Panc1 (cell line): Measurements from ENCODE around the gene DUSP1. TPM values are rescaled to one million over a fixed set of nuclear protein-coding genes. Genes with fewer than 3 reads are reported as not detected.

ENCODE experiments used
- ATAC-seq: fragments of 200-7000 bp; cut with Tn5 transposase; 2 replicates; pipeline ENCODE4 v1.9.1; 2020; ENCODE audit warnings: mild to moderate bottlenecking, moderate library complexity
- BruUV-seq: library from RNA; stranded (reverse); fragments of 400-500 nt; replicated peaks from 2 replicates; lab custom pipeline; 2021; lab: Mats Ljungman, UMichigan
- CTCF ChIA-PET: fragments of 300-600 bp; sonication (Branson Sonifier 250); formaldehyde crosslinking; loops from one replicate; lab custom pipeline; 2022; ENCODE audit warnings: antibody characterized with exemption; lab: Charles Lee
- POLR2A ChIA-PET: fragments of 300-600 bp; sonication (Branson Sonifier 250); formaldehyde crosslinking; loops from one replicate; lab custom pipeline; 2022; ENCODE audit warnings: antibody characterized with exemption; lab: Charles Lee
- DNase-seq: peaks from one replicate; pipeline ENCODE4 v3.0.0-alpha.2; 2010; ENCODE audit warnings: low read depth, low spot score
- H3K27ac ChIP-seq: 2 replicates; pipeline ENCODE4 v1.5.1; 2011; ENCODE audit warnings: mild to moderate bottlenecking, low read length, inconsistent platforms
- H3K27me3 ChIP-seq: fragments of 200-500 bp; sonication (Bioruptor generic); 2 replicates; pipeline ENCODE4 v1.6.0; 2014; ENCODE audit warnings: low read length, inconsistent platforms; ENCODE audit not compliant: control insufficient read depth, insufficient read depth
- H3K36me3 ChIP-seq: fragments of 200-500 bp; sonication (Bioruptor generic); 2 replicates; pipeline ENCODE4 v1.5.1; 2014; ENCODE audit warnings: inconsistent platforms, mild to moderate bottlenecking, low read length, moderate library complexity; ENCODE audit not compliant: control insufficient read depth, insufficient read depth
- H3K4me1 ChIP-seq: 2 replicates; pipeline ENCODE4 v1.5.1; 2011; ENCODE audit warnings: inconsistent platforms, mild to moderate bottlenecking, low read length, moderate library complexity; ENCODE audit not compliant: control insufficient read depth, insufficient read depth
- H3K4me3 ChIP-seq, 2 experiments: 2 replicates each; pipeline ENCODE4 v1.5.1; 2011 to 2012; ENCODE audit warnings: low read depth in 2 of 2, low read length in 2 of 2, mild to moderate bottlenecking in 2 of 2, inconsistent platforms in 1 of 2, moderate library complexity in 1 of 2
- H3K9me3 ChIP-seq: fragments of 200-500 bp; sonication (Bioruptor generic); 2 replicates; pipeline ENCODE4 v1.5.1; 2014; ENCODE audit warnings: low read depth, mild to moderate bottlenecking, inconsistent platforms, low read length, moderate library complexity; ENCODE audit not compliant: control insufficient read depth, insufficient read depth
- POLR2AphosphoS5 ChIP-seq: IDR thresholded peaks from 2 replicates; pipeline ENCODE4 v1.6.1; 2012; ENCODE audit warnings: mild to moderate bottlenecking, low read depth, low read length, moderate library complexity
- REST ChIP-seq, 2 experiments: IDR thresholded peaks; 2 replicates each; pipeline ENCODE4 v1.6.1; 2011 to 2012; ENCODE audit warnings: low read depth in 2 of 2, control low read depth in 1 of 2, low read length in 1 of 2, mild to moderate bottlenecking in 1 of 2, moderate library complexity in 1 of 2; ENCODE audit not compliant: insufficient read depth in 1 of 2
- SIN3A ChIP-seq: IDR thresholded peaks from 2 replicates; pipeline ENCODE4 v1.6.1; 2012; ENCODE audit warnings: low read depth, mild to moderate bottlenecking, low read length, moderate library complexity, borderline replicate concordance; ENCODE audit not compliant: insufficient read depth
- TCF7L2 ChIP-seq: IDR thresholded peaks from 2 replicates; pipeline ENCODE4 v1.6.1; 2011; ENCODE audit warnings: mild to moderate bottlenecking, low read depth, low read length, inconsistent platforms
- in situ Hi-C: cut with HindIII; loops from 2 replicates; pipeline ENCODE4 v1.10.0; 2016; ENCODE audit warnings: low sequenced_read_pairs, low pct_unique_long_range_greater_than_20kb
- intact Hi-C: fragments of 100-400 bp; cut with micrococcal nuclease; formaldehyde crosslinking; loops from one replicate; pipeline ENCODE4 v1.10.0; 2022; ENCODE audit not compliant: unreplicated experiment
- total RNA-seq: library from RNA; stranded (reverse); gene quantifications from one replicate; pipeline ENCODE4 v1.2.1, GENCODE V29; 2021; ENCODE audit not compliant: unreplicated experiment
- TF ChIP-seq, protein P1 (sequence below): fragments of 450-650 bp; IDR thresholded peaks from 2 replicates; pipeline ENCODE4 v1.5.1; 2017; ENCODE audit warnings: mild to moderate bottlenecking

Gene DUSP1
- total RNA-seq, 1 experiment from 2014 or later, result 79.9 TPM

DNA sequence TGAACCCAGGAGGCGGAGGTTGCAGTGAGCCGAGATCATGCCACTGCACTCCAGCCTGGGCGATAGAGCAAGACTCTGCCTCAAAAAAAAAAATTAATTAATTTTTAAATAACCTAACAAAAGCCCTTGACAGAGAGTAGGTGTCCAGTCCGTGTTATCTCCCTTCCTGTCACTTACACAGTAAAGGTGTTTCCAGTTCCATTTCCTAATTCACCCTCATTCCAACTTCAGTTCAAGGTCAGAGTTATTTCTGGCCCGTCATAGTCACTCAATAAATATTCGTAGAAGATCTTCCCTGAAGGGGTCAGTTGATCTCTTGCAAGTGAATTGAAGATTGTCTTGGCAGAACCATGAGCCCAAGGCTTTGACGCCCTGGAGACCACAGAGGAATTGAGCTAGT, 46.7 kb upstream of the DUSP1 start:
- no peaks in the 10 kb centered on the region for H3K36me3 ChIP-seq
- no peaks in the 10 kb centered on the region for H3K27me3 ChIP-seq
- intact Hi-C loops, result no loop called here
- H3K4me1 ChIP-seq, result peaks cover 14% of the 10 kb centered on the region
- no peaks in the 10 kb centered on the region for H3K9me3 ChIP-seq
- no TSS peak for BruUV-seq
- no peak overlapping the region for H3K4me3 ChIP-seq
- ATAC-seq (no peak), DNase-seq (no peak)
- in situ Hi-C loops, result no loop called here
- TF ChIP-seq POLR2AphosphoS5 (no peak), REST (IDR thresholded peaks at IDR 0.05; ENCODE audit: insufficient read depth in 1 of 2, low read depth in 2 of 2, low read length in 1 of 2) (no peak), SIN3A (no peak), TCF7L2 (no peak)
- TF ChIP-seq, protein P1, sequence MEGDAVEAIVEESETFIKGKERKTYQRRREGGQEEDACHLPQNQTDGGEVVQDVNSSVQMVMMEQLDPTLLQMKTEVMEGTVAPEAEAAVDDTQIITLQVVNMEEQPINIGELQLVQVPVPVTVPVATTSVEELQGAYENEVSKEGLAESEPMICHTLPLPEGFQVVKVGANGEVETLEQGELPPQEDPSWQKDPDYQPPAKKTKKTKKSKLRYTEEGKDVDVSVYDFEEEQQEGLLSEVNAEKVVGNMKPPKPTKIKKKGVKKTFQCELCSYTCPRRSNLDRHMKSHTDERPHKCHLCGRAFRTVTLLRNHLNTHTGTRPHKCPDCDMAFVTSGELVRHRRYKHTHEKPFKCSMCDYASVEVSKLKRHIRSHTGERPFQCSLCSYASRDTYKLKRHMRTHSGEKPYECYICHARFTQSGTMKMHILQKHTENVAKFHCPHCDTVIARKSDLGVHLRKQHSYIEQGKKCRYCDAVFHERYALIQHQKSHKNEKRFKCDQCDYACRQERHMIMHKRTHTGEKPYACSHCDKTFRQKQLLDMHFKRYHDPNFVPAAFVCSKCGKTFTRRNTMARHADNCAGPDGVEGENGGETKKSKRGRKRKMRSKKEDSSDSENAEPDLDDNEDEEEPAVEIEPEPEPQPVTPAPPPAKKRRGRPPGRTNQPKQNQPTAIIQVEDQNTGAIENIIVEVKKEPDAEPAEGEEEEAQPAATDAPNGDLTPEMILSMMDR, result no peak
- POLR2A ChIA-PET, result no interaction called here
- CTCF ChIA-PET, result no interaction called here
- H3K27ac ChIP-seq, result peak overlapping the region; percentile 3; the same call in 1 of the 2 replicates

DNA sequence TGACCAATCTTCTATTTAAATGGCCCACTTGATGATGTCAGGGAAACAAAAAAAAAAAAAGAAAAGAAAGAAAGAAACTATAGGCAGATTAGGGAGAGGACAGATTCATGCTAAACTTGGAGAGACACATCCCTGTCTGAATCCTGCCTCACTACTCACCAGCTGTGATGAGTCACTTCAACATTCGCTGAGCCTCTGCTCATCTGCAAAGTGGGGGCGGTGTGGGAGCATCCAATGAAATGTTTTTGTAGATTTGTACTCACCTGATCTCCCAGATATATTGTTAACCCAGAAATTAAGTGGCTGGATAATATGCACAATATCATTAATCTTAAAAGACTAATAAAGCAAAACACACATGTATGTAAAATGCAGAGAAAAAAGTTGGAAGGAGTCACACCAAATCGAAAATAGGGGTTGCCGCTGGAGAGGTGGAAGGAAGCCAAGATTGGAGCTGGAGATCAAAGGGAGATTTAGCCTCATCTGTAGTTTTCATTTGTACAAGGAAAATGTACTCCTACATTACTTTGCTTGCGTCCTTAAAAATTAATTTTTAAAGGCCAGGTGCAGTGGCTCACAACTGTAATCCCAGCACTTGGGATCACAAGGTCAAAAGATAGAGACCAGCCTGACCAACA, 46.0 kb upstream of the DUSP1 start:
- intact Hi-C loops, result no loop called here
- no peak for TF ChIP-seq POLR2AphosphoS5
- no peak for TF ChIP-seq TCF7L2
- DNase-seq (no peak), ATAC-seq (no peak)
- Histone ChIP-seq H3K9me3 (no peaks in the 10 kb centered on the region), H3K4me3 (no peak overlapping the region), H3K27ac (no peak overlapping the region), H3K4me1 (peaks cover 14% of the 10 kb centered on the region), H3K36me3 (no peaks in the 10 kb centered on the region), H3K27me3 (no peaks in the 10 kb centered on the region)
- BruUV-seq, result no TSS peak
- ChIA-PET POLR2A (no interaction called here), CTCF (no interaction called here)
- in situ Hi-C loops, result no loop called here

DNA sequence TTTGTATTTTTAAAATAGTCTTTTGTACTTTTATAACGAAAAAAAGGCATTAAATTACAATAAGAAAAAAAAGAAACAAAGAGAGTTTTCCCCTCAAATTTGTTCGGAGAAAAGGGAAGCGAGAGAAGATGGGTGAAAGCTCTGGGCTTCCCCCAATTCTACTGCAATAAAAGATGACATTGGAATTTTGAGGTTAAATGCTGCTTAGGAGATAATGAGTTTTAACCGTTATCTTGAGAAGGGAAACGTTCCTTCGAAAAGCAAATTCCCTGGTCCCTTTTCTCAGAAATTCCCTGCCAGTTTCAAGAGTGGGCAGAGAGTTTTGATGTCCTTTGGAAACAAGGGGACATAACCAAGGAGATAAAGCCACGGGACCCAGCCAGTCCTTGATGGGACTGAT, 44.6 kb upstream of the DUSP1 start:
- TF ChIP-seq TCF7L2, result no peak
- no peak for TF ChIP-seq REST (IDR thresholded peaks at IDR 0.05; ENCODE audit: insufficient read depth in 1 of 2, low read depth in 2 of 2, low read length in 1 of 2)
- TF ChIP-seq POLR2AphosphoS5, result no peak
- TF ChIP-seq SIN3A, result no peak
- TF ChIP-seq, protein P1, result no peak
- H3K9me3 ChIP-seq, result no peaks in the 10 kb centered on the region
- H3K27me3 ChIP-seq, result no peaks in the 10 kb centered on the region
- no TSS peak for BruUV-seq
- POLR2A ChIA-PET, result no interaction called here
- no peak for ATAC-seq
- H3K27ac ChIP-seq, result no peak overlapping the region
- H3K4me3 ChIP-seq, result no peak overlapping the region
- no peaks in the 10 kb centered on the region for H3K36me3 ChIP-seq
- H3K4me1 ChIP-seq, result peaks cover 14% of the 10 kb centered on the region
- DNase-seq, result no peak
- CTCF ChIA-PET, result no interaction called here
- intact Hi-C loops (no loop called here), in situ Hi-C loops (no loop called here)
